Sigmoid colon (tissue), 7 donors: ENCODE data around the gene LPAR1. TPM values are rescaled to one million over a fixed set of nuclear protein-coding genes. Genes with fewer than 3 reads are reported as not detected.

ENCODE experiments used
- DNase-seq: peaks from one replicate; pipeline ENCODE4 v3.0.0-alpha.2; 2019
- H3K27ac ChIP-seq, 4 donors: fragments of 200-600 bp; sonication (generic); one replicate each; pipeline ENCODE4 v1.5.1; 2016 to 2019; ENCODE audit warnings: mild to moderate bottlenecking in 1 of 4
- H3K27me3 ChIP-seq, 3 donors: fragments of 200-600 bp; sonication (generic); one replicate each; pipeline ENCODE4 v1.5.1; 2019; ENCODE audit warnings: mild to moderate bottlenecking in 1 of 3
- H3K36me3 ChIP-seq, 4 donors: fragments of 200-600 bp; sonication (generic); one replicate each; pipeline ENCODE4 v1.5.1; 2016 to 2019
- H3K4me1 ChIP-seq, 4 donors: fragments of 200-600 bp; sonication (generic); one replicate each; pipeline ENCODE4 v1.5.1; 2017 to 2019
- H3K4me3 ChIP-seq, 4 donors: fragments of 200-600 bp; sonication (generic); one replicate each; pipeline ENCODE4 v1.5.1; 2017 to 2019; ENCODE audit warnings: mild to moderate bottlenecking in 2 of 4, moderate library complexity in 1 of 4
- H3K9me3 ChIP-seq, 4 donors: fragments of 200-600 bp in 3 of 4; sonication (generic) in 3 of 4; one replicate each; pipeline versions ENCODE4 v1.5.1 to v1.6.1; 2013 to 2019
- CTCF ChIP-seq, 4 experiments: fragments of 450-650 bp in 3 of 4; fragments of 200-600 bp in 1 of 4; IDR thresholded peaks; one replicate each; pipeline ENCODE4 v1.5.1; 2016 to 2019; ENCODE audit warnings: antibody characterized with exemption in 4 of 4, mild to moderate bottlenecking in 3 of 4, moderate library complexity in 2 of 4
- EP300 ChIP-seq, 4 donors: sonication (generic); formaldehyde crosslinking; IDR thresholded peaks; one replicate each; pipeline ENCODE4 v1.6.1; 2017; ENCODE audit warnings: antibody characterized with exemption in 4 of 4
- POLR2A ChIP-seq, 2 donors: fragments of 450-650 bp; IDR thresholded peaks; one replicate each; pipeline ENCODE4 v1.6.1; 2016; ENCODE audit warnings: antibody characterized with exemption in 2 of 2, mild to moderate bottlenecking in 2 of 2, moderate library complexity in 2 of 2
- POLR2AphosphoS5 ChIP-seq, 4 donors: sonication (generic); formaldehyde crosslinking; IDR thresholded peaks; one replicate each; pipeline ENCODE4 v1.6.1; 2017; ENCODE audit warnings: antibody characterized with exemption in 4 of 4
- WGBS, 2 donors: extraction: QIAGEN DNeasy Blood & Tissue Kit; methylation state at CpG; one replicate each; pipeline ENCODE4 v1.1.7; 2013; 5-methylcytosine and 5-hydroxymethylcytosine counted together
- intact Hi-C: fragments of 100-400 bp; cut with DNase I; formaldehyde crosslinking; loops from one replicate; pipeline ENCODE4 v1.15.1; 2023
- polyA plus RNA-seq, 3 donors: library from polyadenylated mRNA; stranded (reverse); fragments of 200-250 nt; gene quantifications; one replicate each; pipeline ENCODE4 v1.2.3, GENCODE V29; 2013
- total RNA-seq, 4 donors: library from RNA; depleted of rRNA; stranded (reverse); fragments of >200 nt; gene quantifications; one replicate each; pipeline ENCODE4 v1.1.0, GENCODE V29; 2016
- donor health status: healthy with polysubstance abuse.
- donor health status: Bipolar disorder and iron deficiency.
- donor health status: healthy.

LPAR1 gene
- total and polyA plus RNA-seq, 7 donors, result 11.3 to 62.4 (median 34.9) TPM

GRCh38 chr9:110938242-110938641 lies 100.0 kb downstream of the LPAR1 start:
- no peaks in the 10 kb centered on the region for H3K27me3 ChIP-seq
- intact Hi-C loops, result no loop called here
- no peak overlapping the region for H3K4me3 ChIP-seq
- TF ChIP-seq POLR2AphosphoS5 (IDR thresholded peaks at IDR 0.05), result no peak
- H3K4me1 ChIP-seq, result peaks cover 0 to 15% (median 0%) of the 10 kb centered on the region in 4 donors
- H3K9me3 ChIP-seq, result no peaks in the 10 kb centered on the region
- 71 to 74% methylated on average over 3 of the region's 3 CpGs for WGBS, 2 donors
- H3K36me3 ChIP-seq, result no peaks in the 10 kb centered on the region
- no peak overlapping the region for H3K27ac ChIP-seq
- DNase-seq, result no peak

GRCh38 chr9:110936719-110937452 lies 101.4 kb downstream of the LPAR1 start:
- Histone ChIP-seq H3K27ac (peak overlapping the region in 3 of 4 donors; percentile 39 to 47 (median 46)), H3K36me3 (no peaks in the 10 kb centered on the region), H3K4me1 (peaks cover 0 to 15% (median 0%) of the 10 kb centered on the region in 4 donors), H3K4me3 (no peak overlapping the region), H3K9me3 (no peaks in the 10 kb centered on the region), H3K27me3 (no peaks in the 10 kb centered on the region)
- intact Hi-C loops, result no loop called here
- no peak for DNase-seq
- WGBS, 2 donors, result 66 to 69% methylated on average over 3 of the region's 3 CpGs
- TF ChIP-seq POLR2A (IDR thresholded peaks at IDR 0.05), result no peak
- no peak for TF ChIP-seq EP300 (IDR thresholded peaks at IDR 0.05)
- no peak for TF ChIP-seq CTCF (IDR thresholded peaks at IDR 0.05)
- no peak for TF ChIP-seq POLR2AphosphoS5 (IDR thresholded peaks at IDR 0.05)

GRCh38 chr9:110936237-110936636 lies 102.0 kb downstream of the LPAR1 start:
- Histone ChIP-seq H3K36me3 (no peaks in the 10 kb centered on the region), H3K27ac (peak overlapping the region in 3 of 4 donors; percentile 39 to 47 (median 46)), H3K4me1 (peaks cover 0 to 15% (median 0%) of the 10 kb centered on the region in 4 donors), H3K27me3 (no peaks in the 10 kb centered on the region), H3K4me3 (no peak overlapping the region), H3K9me3 (no peaks in the 10 kb centered on the region)
- intact Hi-C loops, result no loop called here
- no peak for TF ChIP-seq EP300 (IDR thresholded peaks at IDR 0.05)
- no peak for TF ChIP-seq CTCF (IDR thresholded peaks at IDR 0.05)
- TF ChIP-seq POLR2A (IDR thresholded peaks at IDR 0.05), result no peak
- TF ChIP-seq POLR2AphosphoS5 (IDR thresholded peaks at IDR 0.05), result no peak
- DNase-seq, result no peak
- WGBS, 2 donors, result 86 to 92% methylated on average over 3 of the region's 3 CpGs

GRCh38 chr9:110935829-110936228 lies 102.4 kb downstream of the LPAR1 start:
- Histone ChIP-seq H3K4me1 (peaks cover 0 to 15% (median 0%) of the 10 kb centered on the region in 4 donors), H3K27ac (peak overlapping the region in 2 of 4 donors; percentile 39 to 46)

GRCh38 chr9:110933350-110934001 lies 104.8 kb downstream of the LPAR1 start:
- Histone ChIP-seq H3K4me1 (peaks cover 0 to 21% (median 4%) of the 10 kb centered on the region in 4 donors), H3K27me3 (no peaks in the 10 kb centered on the region), H3K36me3 (no peaks in the 10 kb centered on the region), H3K27ac (peak overlapping the region in 1 of 4 donors; percentile 1), H3K4me3 (no peak overlapping the region), H3K9me3 (no peaks in the 10 kb centered on the region)
- intact Hi-C loops, result no loop called here
- WGBS, 2 donors, result 52 to 59% methylated on average over 4 of the region's 4 CpGs
- no peak for DNase-seq
- TF ChIP-seq POLR2AphosphoS5 (IDR thresholded peaks at IDR 0.05) (no peak), EP300 (IDR thresholded peaks at IDR 0.05) (no peak), CTCF (IDR thresholded peaks at IDR 0.05) (no peak), POLR2A (IDR thresholded peaks at IDR 0.05) (no peak)

More at GRCh38 chr9:110935829-110936228, 102.4 kb downstream of the LPAR1 start:
- no peaks in the 10 kb centered on the region for H3K36me3 ChIP-seq
- intact Hi-C loops, result no loop called here
- no peak for DNase-seq
- H3K27me3 ChIP-seq, result no peaks in the 10 kb centered on the region
- H3K9me3 ChIP-seq, result no peaks in the 10 kb centered on the region
- 72 to 90% methylated on average over 3 of the region's 3 CpGs for WGBS, 2 donors
- TF ChIP-seq POLR2AphosphoS5 (IDR thresholded peaks at IDR 0.05), result no peak
- H3K4me3 ChIP-seq, result no peak overlapping the region
